Neural cell (in vitro differentiated cells): ENCODE data around the gene RPLP1. TPM values are rescaled to one million over a fixed set of nuclear protein-coding genes. Genes with fewer than 3 reads are reported as not detected.
A peak's percentile ranks its signal among the peaks of the same experiment; 100 is the strongest.

Experiments used
- H2AFZ ChIP-seq: fragments of 200-600, 300-800 bp; sonication (generic), shearing (Covaris generic); 2 replicates; pipeline ENCODE4 v1.6.0; 2014; ENCODE audit warnings: low read depth, mild to moderate bottlenecking, antibody characterized with exemption, low read length, moderate library complexity
- H3F3A ChIP-seq: fragments of 200-600 bp; shearing (Covaris generic); 2 replicates; pipeline ENCODE4 v1.6.1; 2016; ENCODE audit warnings: mild to moderate bottlenecking, moderate library complexity, mixed read lengths, antibody characterized with exemption, low read length; ENCODE audit not compliant: insufficient read depth, poor library complexity, severe bottlenecking
- H3K27ac ChIP-seq: fragments of 200-600, 300-800 bp; sonication (generic), shearing (Covaris generic); 2 replicates; pipeline ENCODE4 v1.5.1; 2014; ENCODE audit warnings: mild to moderate bottlenecking, low read length, moderate library complexity
- H3K27me3 ChIP-seq: fragments of 300-800, 200-600 bp; sonication (generic), shearing (Covaris generic); 2 replicates; pipeline ENCODE4 v1.6.0; 2014; ENCODE audit warnings: mild to moderate bottlenecking, low read depth, low read length, moderate library complexity; ENCODE audit not compliant: insufficient read depth
- H3K36me3 ChIP-seq: fragments of 300-800, 200-600 bp; sonication (generic), shearing (Covaris generic); 2 replicates; pipeline ENCODE4 v1.5.1; 2014; ENCODE audit warnings: mild to moderate bottlenecking, antibody characterized with exemption, low read length, moderate library complexity; ENCODE audit not compliant: insufficient read depth
- H3K4me2 ChIP-seq: fragments of 300-800, 200-600 bp; sonication (generic), shearing (Covaris generic); 2 replicates; pipeline ENCODE4 v1.6.0; 2014; ENCODE audit warnings: mild to moderate bottlenecking, low read length
- H3K4me3 ChIP-seq: fragments of 300-800, 200-600 bp; sonication (generic), shearing (Covaris generic); 2 replicates; pipeline ENCODE4 v1.5.1; 2014; ENCODE audit warnings: mild to moderate bottlenecking, low read length, moderate library complexity
- H3K79me2 ChIP-seq: fragments of 200-600 bp; shearing (Covaris generic); replicated peaks from 2 replicates; pipeline ENCODE4 v1.6.0; 2014; ENCODE audit warnings: mild to moderate bottlenecking, low read length, moderate library complexity; ENCODE audit not compliant: insufficient read depth
- H3K9ac ChIP-seq: fragments of 300-800, 200-600 bp; sonication (generic), shearing (Covaris generic); 2 replicates; pipeline ENCODE4 v1.6.1; 2016; ENCODE audit warnings: mild to moderate bottlenecking, low read length, mixed read lengths
- H3K9me2 ChIP-seq: fragments of 200-600 bp; shearing (Covaris generic); 2 replicates; pipeline ENCODE4 v1.6.1; 2016; ENCODE audit warnings: mild to moderate bottlenecking, low read length, mixed read lengths; ENCODE audit not compliant: insufficient read depth
- H3K9me3 ChIP-seq: fragments of 200-600, 300-800 bp; sonication (generic), shearing (Covaris generic); 2 replicates; pipeline ENCODE4 v1.6.1; 2016; ENCODE audit warnings: mild to moderate bottlenecking, mixed run types, low read length, moderate library complexity, mixed read lengths
- H4K20me1 ChIP-seq: fragments of 200-600 bp; shearing (Covaris generic); 2 replicates; pipeline ENCODE4 v1.6.1; 2016; ENCODE audit warnings: mild to moderate bottlenecking, mixed run types; ENCODE audit not compliant: insufficient read depth
- EP300 ChIP-seq: fragments of 450-650 bp; conservative IDR thresholded peaks from 2 replicates; pipeline ENCODE4 v1.6.1; 2014; ENCODE audit warnings: antibody characterized with exemption, mild to moderate bottlenecking, moderate library complexity; ENCODE audit not compliant: poor library complexity, severe bottlenecking
- EZH2 ChIP-seq: fragments of 200-600, 300-800 bp; shearing (Covaris generic), sonication (generic); IDR thresholded peaks from 2 replicates; pipeline ENCODE4 v1.6.1; 2014; ENCODE audit warnings: antibody characterized with exemption, low read length, borderline replicate concordance, mild to moderate bottlenecking; ENCODE audit not compliant: insufficient read depth, poor library complexity, severe bottlenecking
- MXI1 ChIP-seq: fragments of 450-650 bp; conservative IDR thresholded peaks from 2 replicates; pipeline ENCODE4 v1.6.1; 2014; ENCODE audit warnings: antibody characterized with exemption, mild to moderate bottlenecking; ENCODE audit not compliant: poor library complexity, severe bottlenecking
- POLR2AphosphoS5 ChIP-seq: IDR thresholded peaks from 2 replicates; pipeline ENCODE4 v1.6.1; 2012
- RAD21 ChIP-seq: fragments of 450-650 bp; conservative IDR thresholded peaks from 2 replicates; pipeline ENCODE4 v1.6.1; 2014; ENCODE audit warnings: antibody characterized with exemption, mild to moderate bottlenecking, moderate library complexity
- SMC3 ChIP-seq: fragments of 450-650 bp; conservative IDR thresholded peaks from 2 replicates; pipeline ENCODE4 v1.6.1; 2014; ENCODE audit warnings: antibody characterized with exemption, mild to moderate bottlenecking, moderate library complexity; ENCODE audit not compliant: poor library complexity
- TAF1 ChIP-seq: IDR thresholded peaks from 2 replicates; pipeline ENCODE4 v1.6.1; 2012; ENCODE audit warnings: low read depth
- polyA plus RNA-seq: library from polyadenylated mRNA; depleted of rRNA; stranded (reverse); fragments of >200 nt; gene quantifications from 2 replicates; pipeline ENCODE4 v1.2.3, GENCODE V29; 2014
- TF ChIP-seq, protein P1 (sequence below): fragments of 450-650 bp; IDR thresholded peaks from 2 replicates; pipeline ENCODE4 v1.5.1; 2014; ENCODE audit warnings: antibody characterized with exemption, mild to moderate bottlenecking, moderate library complexity; ENCODE audit not compliant: poor library complexity, severe bottlenecking
- TF ChIP-seq, protein P2 (sequence below): IDR thresholded peaks from 2 replicates; pipeline ENCODE4 v1.6.1; 2012; ENCODE audit warnings: borderline replicate concordance

RPLP1 gene
- polyA plus RNA-seq, 1 donor from 2014 or later, result 37.5 TPM

DNA sequence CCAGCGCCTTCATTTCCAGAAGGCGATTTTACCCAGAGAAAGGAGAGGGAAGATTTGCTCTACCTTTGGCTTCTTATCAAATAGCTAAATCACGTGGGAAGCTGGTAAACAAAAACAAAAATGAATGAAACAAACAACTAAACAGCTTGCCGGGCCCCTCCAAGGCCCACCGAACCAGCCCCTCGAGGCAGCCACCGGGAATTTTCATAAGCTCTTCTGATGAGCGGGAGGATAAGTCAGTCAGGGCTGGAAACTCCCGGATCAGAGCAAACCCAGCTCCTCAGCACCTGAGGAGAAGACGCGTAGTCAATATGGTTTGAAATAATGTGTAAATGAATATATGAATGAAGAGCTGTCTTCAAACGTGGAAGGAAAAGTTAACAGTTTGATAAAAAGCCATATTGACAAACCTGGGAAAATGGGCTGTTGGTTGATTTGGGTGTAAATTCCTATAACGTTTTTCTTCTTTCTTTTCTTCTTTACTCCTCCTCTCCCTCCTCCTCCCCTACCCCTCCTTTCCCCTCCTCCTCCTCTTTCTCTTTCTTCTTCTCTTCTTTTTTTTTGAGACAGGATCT is 10.7 kb downstream of the RPLP1 start:
- Histone ChIP-seq H3K36me3 (no peaks in the 10 kb centered on the region), H3K27me3 (no peaks in the 10 kb centered on the region), H3K9me2 (no peaks in the 10 kb centered on the region), H3K27ac (peak overlapping the region; percentile 43), H3K9ac (peak overlapping the region; percentile 59), H3K4me3 (peak overlapping the region; percentile 64), H4K20me1 (no peaks in the 10 kb centered on the region), H3K4me2 (no peak overlapping the region), H2AFZ (peak overlapping the region; percentile 82), H3K9me3 (no peaks in the 10 kb centered on the region), H3K79me2 (no peaks in the 10 kb centered on the region), H3F3A (no peaks in the 10 kb centered on the region)
- TF ChIP-seq, protein P1, sequence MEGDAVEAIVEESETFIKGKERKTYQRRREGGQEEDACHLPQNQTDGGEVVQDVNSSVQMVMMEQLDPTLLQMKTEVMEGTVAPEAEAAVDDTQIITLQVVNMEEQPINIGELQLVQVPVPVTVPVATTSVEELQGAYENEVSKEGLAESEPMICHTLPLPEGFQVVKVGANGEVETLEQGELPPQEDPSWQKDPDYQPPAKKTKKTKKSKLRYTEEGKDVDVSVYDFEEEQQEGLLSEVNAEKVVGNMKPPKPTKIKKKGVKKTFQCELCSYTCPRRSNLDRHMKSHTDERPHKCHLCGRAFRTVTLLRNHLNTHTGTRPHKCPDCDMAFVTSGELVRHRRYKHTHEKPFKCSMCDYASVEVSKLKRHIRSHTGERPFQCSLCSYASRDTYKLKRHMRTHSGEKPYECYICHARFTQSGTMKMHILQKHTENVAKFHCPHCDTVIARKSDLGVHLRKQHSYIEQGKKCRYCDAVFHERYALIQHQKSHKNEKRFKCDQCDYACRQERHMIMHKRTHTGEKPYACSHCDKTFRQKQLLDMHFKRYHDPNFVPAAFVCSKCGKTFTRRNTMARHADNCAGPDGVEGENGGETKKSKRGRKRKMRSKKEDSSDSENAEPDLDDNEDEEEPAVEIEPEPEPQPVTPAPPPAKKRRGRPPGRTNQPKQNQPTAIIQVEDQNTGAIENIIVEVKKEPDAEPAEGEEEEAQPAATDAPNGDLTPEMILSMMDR, result no peak
- TF ChIP-seq EZH2 (no peak), TAF1 (no peak), MXI1 (no peak), SMC3 (no peak), POLR2AphosphoS5 (no peak), EP300 (no peak), RAD21 (no peak)
- TF ChIP-seq, protein P2, sequence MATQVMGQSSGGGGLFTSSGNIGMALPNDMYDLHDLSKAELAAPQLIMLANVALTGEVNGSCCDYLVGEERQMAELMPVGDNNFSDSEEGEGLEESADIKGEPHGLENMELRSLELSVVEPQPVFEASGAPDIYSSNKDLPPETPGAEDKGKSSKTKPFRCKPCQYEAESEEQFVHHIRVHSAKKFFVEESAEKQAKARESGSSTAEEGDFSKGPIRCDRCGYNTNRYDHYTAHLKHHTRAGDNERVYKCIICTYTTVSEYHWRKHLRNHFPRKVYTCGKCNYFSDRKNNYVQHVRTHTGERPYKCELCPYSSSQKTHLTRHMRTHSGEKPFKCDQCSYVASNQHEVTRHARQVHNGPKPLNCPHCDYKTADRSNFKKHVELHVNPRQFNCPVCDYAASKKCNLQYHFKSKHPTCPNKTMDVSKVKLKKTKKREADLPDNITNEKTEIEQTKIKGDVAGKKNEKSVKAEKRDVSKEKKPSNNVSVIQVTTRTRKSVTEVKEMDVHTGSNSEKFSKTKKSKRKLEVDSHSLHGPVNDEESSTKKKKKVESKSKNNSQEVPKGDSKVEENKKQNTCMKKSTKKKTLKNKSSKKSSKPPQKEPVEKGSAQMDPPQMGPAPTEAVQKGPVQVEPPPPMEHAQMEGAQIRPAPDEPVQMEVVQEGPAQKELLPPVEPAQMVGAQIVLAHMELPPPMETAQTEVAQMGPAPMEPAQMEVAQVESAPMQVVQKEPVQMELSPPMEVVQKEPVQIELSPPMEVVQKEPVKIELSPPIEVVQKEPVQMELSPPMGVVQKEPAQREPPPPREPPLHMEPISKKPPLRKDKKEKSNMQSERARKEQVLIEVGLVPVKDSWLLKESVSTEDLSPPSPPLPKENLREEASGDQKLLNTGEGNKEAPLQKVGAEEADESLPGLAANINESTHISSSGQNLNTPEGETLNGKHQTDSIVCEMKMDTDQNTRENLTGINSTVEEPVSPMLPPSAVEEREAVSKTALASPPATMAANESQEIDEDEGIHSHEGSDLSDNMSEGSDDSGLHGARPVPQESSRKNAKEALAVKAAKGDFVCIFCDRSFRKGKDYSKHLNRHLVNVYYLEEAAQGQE, result no peak

DNA sequence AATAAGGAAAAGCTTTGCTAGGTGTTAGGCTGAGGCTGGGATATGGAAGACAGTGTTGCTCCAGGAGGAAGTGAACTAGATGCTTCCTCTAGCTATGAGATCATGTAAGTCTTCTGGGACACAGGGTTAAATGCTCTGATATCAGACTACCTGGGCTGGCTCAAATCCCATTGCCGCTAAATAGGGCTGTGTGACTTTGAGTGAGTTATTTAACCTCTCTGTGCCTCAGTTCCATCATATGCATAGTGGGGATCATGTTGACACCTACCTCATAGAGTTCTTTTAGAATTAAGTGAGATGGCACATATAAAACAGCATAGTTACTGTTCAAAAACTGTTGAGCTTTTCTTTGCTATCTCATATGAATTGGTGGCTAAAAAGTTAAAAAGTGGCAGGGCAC is 12.6 kb downstream of the RPLP1 start:
- Histone ChIP-seq H2AFZ (no peak overlapping the region), H3F3A (no peaks in the 10 kb centered on the region), H3K4me3 (no peak overlapping the region), H3K4me2 (no peak overlapping the region), H3K27me3 (no peaks in the 10 kb centered on the region), H3K9ac (no peak overlapping the region), H4K20me1 (no peaks in the 10 kb centered on the region), H3K36me3 (no peaks in the 10 kb centered on the region), H3K27ac (no peak overlapping the region), H3K9me3 (no peaks in the 10 kb centered on the region), H3K79me2 (no peaks in the 10 kb centered on the region), H3K9me2 (no peaks in the 10 kb centered on the region)
- TF ChIP-seq SMC3 (no peak), MXI1 (no peak), POLR2AphosphoS5 (no peak), RAD21 (no peak), EP300 (no peak), TAF1 (no peak), EZH2 (no peak)
- TF ChIP-seq, protein P1, result no peak
- TF ChIP-seq, protein P2, result no peak
